ENCODE measurements around the gene NLGN1. TPM values are rescaled to one million over a fixed set of nuclear protein-coding genes. Genes with fewer than 3 reads are reported as not detected.

The NLGN1 gene
- polyA plus RNA-seq, 1 donor from 2014 or later, result 2.7 TPM

DNA sequence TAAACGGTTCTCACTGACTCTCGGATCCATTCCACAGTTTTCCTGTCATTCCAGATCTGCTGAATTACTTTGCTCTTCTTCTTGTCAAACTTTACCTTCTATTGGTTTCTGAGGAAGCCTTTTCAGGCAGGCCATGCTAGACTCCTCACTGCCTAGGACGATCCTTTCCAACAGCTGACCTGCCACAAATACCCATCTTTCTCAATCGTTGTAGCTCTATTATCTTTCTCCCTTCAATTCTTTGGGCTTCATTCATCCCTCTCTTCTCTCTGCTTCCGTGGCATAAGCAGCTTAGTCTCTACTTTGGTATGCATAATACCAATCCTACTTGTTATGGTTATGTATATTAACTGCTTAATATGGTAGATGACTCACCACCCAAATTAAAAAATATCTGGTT is 421.8 kb downstream of the NLGN1 start:
- Histone ChIP-seq H3K9ac (ENCODE audit: low read length) (no peak overlapping the region), H3K27me3 (ENCODE audit: insufficient read depth, low read depth, low read length) (no peaks in the 10 kb centered on the region), H3K9me2 (ENCODE audit: insufficient read depth, low read length) (no peaks in the 10 kb centered on the region), H3K36me3 (ENCODE audit: insufficient read depth, low read length) (no peaks in the 10 kb centered on the region), H4K20me1 (ENCODE audit: insufficient read depth) (no peaks in the 10 kb centered on the region), H3F3A (ENCODE audit: insufficient read depth, low read length, poor library complexity, severe bottlenecking) (no peaks in the 10 kb centered on the region), H3K4me3 (ENCODE audit: low read length) (no peak overlapping the region), H3K79me2 (replicated peaks; ENCODE audit: insufficient read depth, low read length) (no peaks in the 10 kb centered on the region), H3K27ac (ENCODE audit: low read length) (no peak overlapping the region), H2AFZ (ENCODE audit: low read depth, low read length) (no peak overlapping the region), H3K9me3 (ENCODE audit: low read length) (no peaks in the 10 kb centered on the region), H3K4me2 (ENCODE audit: low read length) (no peak overlapping the region)
- TF ChIP-seq POLR2AphosphoS5 (IDR thresholded peaks at IDR 0.05), result no peak
- no peak for TF ChIP-seq RAD21 (conservative IDR thresholded peaks at IDR 0.05)
- TF ChIP-seq, protein P1, sequence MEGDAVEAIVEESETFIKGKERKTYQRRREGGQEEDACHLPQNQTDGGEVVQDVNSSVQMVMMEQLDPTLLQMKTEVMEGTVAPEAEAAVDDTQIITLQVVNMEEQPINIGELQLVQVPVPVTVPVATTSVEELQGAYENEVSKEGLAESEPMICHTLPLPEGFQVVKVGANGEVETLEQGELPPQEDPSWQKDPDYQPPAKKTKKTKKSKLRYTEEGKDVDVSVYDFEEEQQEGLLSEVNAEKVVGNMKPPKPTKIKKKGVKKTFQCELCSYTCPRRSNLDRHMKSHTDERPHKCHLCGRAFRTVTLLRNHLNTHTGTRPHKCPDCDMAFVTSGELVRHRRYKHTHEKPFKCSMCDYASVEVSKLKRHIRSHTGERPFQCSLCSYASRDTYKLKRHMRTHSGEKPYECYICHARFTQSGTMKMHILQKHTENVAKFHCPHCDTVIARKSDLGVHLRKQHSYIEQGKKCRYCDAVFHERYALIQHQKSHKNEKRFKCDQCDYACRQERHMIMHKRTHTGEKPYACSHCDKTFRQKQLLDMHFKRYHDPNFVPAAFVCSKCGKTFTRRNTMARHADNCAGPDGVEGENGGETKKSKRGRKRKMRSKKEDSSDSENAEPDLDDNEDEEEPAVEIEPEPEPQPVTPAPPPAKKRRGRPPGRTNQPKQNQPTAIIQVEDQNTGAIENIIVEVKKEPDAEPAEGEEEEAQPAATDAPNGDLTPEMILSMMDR (IDR thresholded peaks at IDR 0.05; ENCODE audit: poor library complexity, severe bottlenecking), result no peak
- no peak for TF ChIP-seq EZH2 (IDR thresholded peaks at IDR 0.05; ENCODE audit: borderline replicate concordance, insufficient read depth, low read length, poor library complexity, severe bottlenecking)
- TF ChIP-seq TAF1 (IDR thresholded peaks at IDR 0.05; ENCODE audit: low read depth), result no peak
- no peak for TF ChIP-seq EP300 (conservative IDR thresholded peaks at IDR 0.05; ENCODE audit: poor library complexity, severe bottlenecking)
- TF ChIP-seq SMC3 (conservative IDR thresholded peaks at IDR 0.05; ENCODE audit: poor library complexity), result no peak
- TF ChIP-seq MXI1 (conservative IDR thresholded peaks at IDR 0.05; ENCODE audit: poor library complexity, severe bottlenecking), result no peak
- TF ChIP-seq, protein P2, sequence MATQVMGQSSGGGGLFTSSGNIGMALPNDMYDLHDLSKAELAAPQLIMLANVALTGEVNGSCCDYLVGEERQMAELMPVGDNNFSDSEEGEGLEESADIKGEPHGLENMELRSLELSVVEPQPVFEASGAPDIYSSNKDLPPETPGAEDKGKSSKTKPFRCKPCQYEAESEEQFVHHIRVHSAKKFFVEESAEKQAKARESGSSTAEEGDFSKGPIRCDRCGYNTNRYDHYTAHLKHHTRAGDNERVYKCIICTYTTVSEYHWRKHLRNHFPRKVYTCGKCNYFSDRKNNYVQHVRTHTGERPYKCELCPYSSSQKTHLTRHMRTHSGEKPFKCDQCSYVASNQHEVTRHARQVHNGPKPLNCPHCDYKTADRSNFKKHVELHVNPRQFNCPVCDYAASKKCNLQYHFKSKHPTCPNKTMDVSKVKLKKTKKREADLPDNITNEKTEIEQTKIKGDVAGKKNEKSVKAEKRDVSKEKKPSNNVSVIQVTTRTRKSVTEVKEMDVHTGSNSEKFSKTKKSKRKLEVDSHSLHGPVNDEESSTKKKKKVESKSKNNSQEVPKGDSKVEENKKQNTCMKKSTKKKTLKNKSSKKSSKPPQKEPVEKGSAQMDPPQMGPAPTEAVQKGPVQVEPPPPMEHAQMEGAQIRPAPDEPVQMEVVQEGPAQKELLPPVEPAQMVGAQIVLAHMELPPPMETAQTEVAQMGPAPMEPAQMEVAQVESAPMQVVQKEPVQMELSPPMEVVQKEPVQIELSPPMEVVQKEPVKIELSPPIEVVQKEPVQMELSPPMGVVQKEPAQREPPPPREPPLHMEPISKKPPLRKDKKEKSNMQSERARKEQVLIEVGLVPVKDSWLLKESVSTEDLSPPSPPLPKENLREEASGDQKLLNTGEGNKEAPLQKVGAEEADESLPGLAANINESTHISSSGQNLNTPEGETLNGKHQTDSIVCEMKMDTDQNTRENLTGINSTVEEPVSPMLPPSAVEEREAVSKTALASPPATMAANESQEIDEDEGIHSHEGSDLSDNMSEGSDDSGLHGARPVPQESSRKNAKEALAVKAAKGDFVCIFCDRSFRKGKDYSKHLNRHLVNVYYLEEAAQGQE (IDR thresholded peaks at IDR 0.05; ENCODE audit: borderline replicate concordance), result no peak

DNA sequence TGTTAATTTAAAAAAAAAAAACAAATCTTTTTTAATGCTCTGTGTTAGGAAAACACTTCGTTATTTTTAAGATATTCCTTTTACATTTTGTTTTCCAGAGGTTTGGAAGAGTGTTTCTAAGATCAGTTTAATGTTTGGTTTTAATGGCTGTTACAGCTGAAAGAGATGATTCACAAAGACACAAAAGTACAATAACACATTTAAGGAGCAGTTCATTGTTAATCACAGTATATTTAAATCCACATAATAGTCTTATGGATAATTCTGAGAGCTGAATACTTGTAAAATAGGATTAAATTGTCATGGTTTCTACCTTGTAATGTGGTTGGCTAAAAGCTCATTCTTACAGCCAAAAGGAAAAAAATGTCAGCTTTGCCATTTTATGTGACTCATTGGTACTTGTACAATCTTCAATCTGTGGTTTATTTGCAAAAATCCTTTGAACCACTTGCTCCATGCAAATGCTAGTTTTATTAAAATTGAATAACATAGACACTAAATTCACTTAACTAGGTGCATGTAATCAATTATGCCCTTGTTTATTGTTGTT is 426.4 kb downstream of the NLGN1 start:
- TF ChIP-seq EP300 (conservative IDR thresholded peaks at IDR 0.05; ENCODE audit: poor library complexity, severe bottlenecking) (no peak), EZH2 (IDR thresholded peaks at IDR 0.05; ENCODE audit: borderline replicate concordance, insufficient read depth, low read length, poor library complexity, severe bottlenecking) (no peak), TAF1 (IDR thresholded peaks at IDR 0.05; ENCODE audit: low read depth) (no peak), MXI1 (conservative IDR thresholded peaks at IDR 0.05; ENCODE audit: poor library complexity, severe bottlenecking) (no peak), SMC3 (conservative IDR thresholded peaks at IDR 0.05; ENCODE audit: poor library complexity) (no peak), POLR2AphosphoS5 (IDR thresholded peaks at IDR 0.05) (no peak), RAD21 (conservative IDR thresholded peaks at IDR 0.05) (no peak)
- TF ChIP-seq, protein P2 (IDR thresholded peaks at IDR 0.05; ENCODE audit: borderline replicate concordance), result no peak
- TF ChIP-seq, protein P1 (IDR thresholded peaks at IDR 0.05; ENCODE audit: poor library complexity, severe bottlenecking), result no peak
- H3K9me2 ChIP-seq (ENCODE audit: insufficient read depth, low read length), result no peaks in the 10 kb centered on the region
- no peak overlapping the region for H3K4me3 ChIP-seq (ENCODE audit: low read length)
- H3K27me3 ChIP-seq (ENCODE audit: insufficient read depth, low read depth, low read length), result no peaks in the 10 kb centered on the region
- no peak overlapping the region for H2AFZ ChIP-seq (ENCODE audit: low read depth, low read length)
- H4K20me1 ChIP-seq (ENCODE audit: insufficient read depth), result no peaks in the 10 kb centered on the region
- H3K27ac ChIP-seq (ENCODE audit: low read length), result no peak overlapping the region
- H3K9ac ChIP-seq (ENCODE audit: low read length), result no peak overlapping the region
- no peaks in the 10 kb centered on the region for H3F3A ChIP-seq (ENCODE audit: insufficient read depth, low read length, poor library complexity, severe bottlenecking)
- no peaks in the 10 kb centered on the region for H3K9me3 ChIP-seq (ENCODE audit: low read length)
- no peaks in the 10 kb centered on the region for H3K36me3 ChIP-seq (ENCODE audit: insufficient read depth, low read length)
- H3K79me2 ChIP-seq (replicated peaks; ENCODE audit: insufficient read depth, low read length), result no peaks in the 10 kb centered on the region
- H3K4me2 ChIP-seq (ENCODE audit: low read length), result no peak overlapping the region

Data from neural cell (in vitro differentiated cells).